NT2/D1 (cell line): ENCODE data around the gene FKBP9.
"Not testable (repeated sequence)": the region's sequence is repeated elsewhere in the genome, so short reads cannot be mapped to it uniquely, and the experiment has no call there.

ENCODE experiments used
- DNase-seq: peaks from one replicate; pipeline ENCODE4 v3.0.0-alpha.2; 2011; ENCODE audit warnings: low read depth, low spot score
- H3K27me3 ChIP-seq: 2 replicates; pipeline ENCODE4 v1.6.0; 2011; ENCODE audit warnings: mild to moderate bottlenecking; ENCODE audit not compliant: insufficient read length, insufficient read depth
- H3K36me3 ChIP-seq: 2 replicates; pipeline ENCODE4 v1.6.1; 2011; ENCODE audit warnings: mild to moderate bottlenecking, low read length, mixed read lengths; ENCODE audit not compliant: insufficient read depth, insufficient read length
- H3K4me1 ChIP-seq: 2 replicates; pipeline ENCODE4 v1.5.1; 2011; ENCODE audit not compliant: insufficient read depth, insufficient read length
- H3K4me3 ChIP-seq: 2 replicates; pipeline ENCODE4 v1.5.1; 2011; ENCODE audit warnings: low read depth; ENCODE audit not compliant: insufficient read length
- H3K9ac ChIP-seq: 2 replicates; pipeline ENCODE4 v1.6.0; 2011; ENCODE audit warnings: low read depth; ENCODE audit not compliant: insufficient read length
- H3K9me3 ChIP-seq: 2 replicates; pipeline ENCODE4 v1.5.1; 2011; ENCODE audit warnings: mild to moderate bottlenecking, low read length; ENCODE audit not compliant: insufficient read depth
- SUZ12 ChIP-seq: IDR thresholded peaks from 2 replicates; pipeline ENCODE4 v1.6.1; 2011; ENCODE audit not compliant: insufficient read length, insufficient read depth; ENCODE audit errors: extremely low read depth
- YY1 ChIP-seq: IDR thresholded peaks from 2 replicates; pipeline ENCODE4 v1.6.1; 2011; ENCODE audit not compliant: insufficient read length, insufficient read depth
- ZNF274 ChIP-seq: IDR thresholded peaks from 2 replicates; pipeline ENCODE4 v1.6.1; 2011; ENCODE audit warnings: mild to moderate bottlenecking, low read depth, low read length

Gene FKBP9, protein sequence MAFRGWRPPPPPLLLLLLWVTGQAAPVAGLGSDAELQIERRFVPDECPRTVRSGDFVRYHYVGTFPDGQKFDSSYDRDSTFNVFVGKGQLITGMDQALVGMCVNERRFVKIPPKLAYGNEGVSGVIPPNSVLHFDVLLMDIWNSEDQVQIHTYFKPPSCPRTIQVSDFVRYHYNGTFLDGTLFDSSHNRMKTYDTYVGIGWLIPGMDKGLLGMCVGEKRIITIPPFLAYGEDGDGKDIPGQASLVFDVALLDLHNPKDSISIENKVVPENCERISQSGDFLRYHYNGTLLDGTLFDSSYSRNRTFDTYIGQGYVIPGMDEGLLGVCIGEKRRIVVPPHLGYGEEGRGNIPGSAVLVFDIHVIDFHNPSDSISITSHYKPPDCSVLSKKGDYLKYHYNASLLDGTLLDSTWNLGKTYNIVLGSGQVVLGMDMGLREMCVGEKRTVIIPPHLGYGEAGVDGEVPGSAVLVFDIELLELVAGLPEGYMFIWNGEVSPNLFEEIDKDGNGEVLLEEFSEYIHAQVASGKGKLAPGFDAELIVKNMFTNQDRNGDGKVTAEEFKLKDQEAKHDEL

DNA sequence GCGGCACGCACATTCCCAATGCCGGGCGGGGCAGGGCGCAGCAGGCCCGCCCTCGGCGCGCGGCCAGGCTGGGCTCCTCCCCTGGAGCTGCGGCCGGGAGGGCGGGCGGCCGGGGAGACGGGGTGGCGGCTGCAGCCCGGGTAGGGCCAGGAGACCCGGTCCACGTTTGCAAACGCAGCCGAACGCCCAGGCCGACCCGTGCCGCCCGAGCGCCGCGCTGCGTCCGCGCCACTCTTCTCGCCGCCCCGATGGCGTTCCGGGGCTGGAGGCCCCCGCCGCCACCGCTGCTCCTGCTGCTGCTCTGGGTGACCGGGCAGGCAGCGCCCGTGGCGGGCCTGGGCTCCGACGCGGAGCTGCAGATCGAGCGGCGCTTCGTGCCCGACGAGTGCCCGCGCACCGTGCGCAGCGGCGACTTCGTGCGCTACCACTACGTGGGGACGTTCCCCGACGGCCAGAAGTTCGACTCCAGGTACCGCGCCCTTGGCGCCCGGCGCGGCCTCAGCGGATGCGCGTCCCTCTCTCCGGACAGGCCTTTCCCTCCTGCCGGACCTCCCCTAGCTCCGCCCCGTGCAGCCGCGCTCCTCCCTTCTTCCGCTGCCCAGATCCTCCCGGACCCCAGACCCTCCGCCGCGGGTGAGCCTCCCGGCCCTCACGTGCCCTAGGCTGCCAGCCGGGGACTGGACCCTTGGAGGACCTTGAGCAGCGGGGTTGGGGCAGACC lies at the start of gene FKBP9:
FKBP9 (plus strand) TSS at position 115 of the 720 bp plus-strand sequence; CDS start at position 249, 134 bp downstream.
- Histone ChIP-seq H3K4me3 (peak within 1 kb of the TSS; percentile 97), H3K9me3 (no peaks in the 10 kb centered on the region), H3K9ac (peak within 1 kb of the TSS; percentile 91), H3K4me1 (no peaks in the 10 kb centered on the region), H3K27me3 (peaks cover 48% of the 10 kb centered on the region), H3K36me3 (no peaks in the 10 kb centered on the region)
- no peak for DNase-seq
- TF ChIP-seq YY1 (no peak), ZNF274 (no peak), SUZ12 (peak; percentile 39)

DNA sequence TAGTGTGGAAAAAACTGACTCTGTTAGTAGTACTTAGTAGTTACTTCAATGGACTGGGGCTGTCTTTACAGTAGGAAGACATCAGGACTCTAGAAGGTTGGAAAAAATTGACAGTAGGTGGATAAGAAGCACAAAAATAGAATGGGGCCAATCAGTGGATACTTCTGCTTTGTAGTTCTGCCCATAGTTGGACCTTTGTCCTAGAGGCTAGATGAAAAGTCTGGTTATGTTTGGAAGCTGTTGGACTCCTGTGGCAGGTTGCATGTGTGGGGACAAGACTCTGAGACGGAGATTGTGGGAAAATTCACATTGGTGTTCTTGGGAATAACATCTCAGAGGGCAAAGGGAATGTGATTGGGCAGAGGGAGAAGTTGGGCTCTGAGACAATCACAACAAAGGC lies 47.0 kb upstream of the FKBP9 start:
- Histone ChIP-seq H3K36me3 (peaks cover 4% of the 10 kb centered on the region), H3K4me1 (no peaks in the 10 kb centered on the region), H3K9me3 (no peaks in the 10 kb centered on the region), H3K4me3 (no peak overlapping the region), H3K9ac (no peak overlapping the region), H3K27me3 (peaks cover 25% of the 10 kb centered on the region)
- DNase-seq = no peak
- TF ChIP-seq YY1 (no peak), SUZ12 (no peak), ZNF274 (no peak)

DNA sequence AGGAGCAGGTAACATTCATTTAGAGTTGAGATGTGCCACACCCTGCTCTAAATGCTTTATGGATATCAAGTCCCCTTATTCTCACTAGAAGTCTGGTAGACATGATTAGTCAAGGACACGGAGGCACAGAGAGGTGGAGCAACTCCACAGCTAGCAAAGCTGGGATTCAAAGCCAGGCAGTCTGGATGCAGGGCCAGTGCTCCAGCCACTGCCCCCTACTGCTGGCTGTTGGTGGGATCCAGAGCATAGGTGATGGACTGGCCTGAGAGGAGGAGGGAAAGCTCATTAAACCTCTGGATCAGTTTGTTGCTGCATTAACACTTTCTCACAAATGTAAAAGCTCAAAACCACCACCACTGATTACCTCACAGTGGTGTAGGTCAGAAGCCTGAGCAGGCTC lies 43.1 kb upstream of the FKBP9 start:
- Histone ChIP-seq H3K27me3 (peaks cover 52% of the 10 kb centered on the region), H3K4me1 (no peaks in the 10 kb centered on the region), H3K36me3 (peaks cover 16% of the 10 kb centered on the region), H3K4me3 (no peak overlapping the region), H3K9me3 (no peaks in the 10 kb centered on the region), H3K9ac (no peak overlapping the region)
- TF ChIP-seq ZNF274 (no peak), YY1 (no peak), SUZ12 (no peak)
- no peak for DNase-seq

DNA sequence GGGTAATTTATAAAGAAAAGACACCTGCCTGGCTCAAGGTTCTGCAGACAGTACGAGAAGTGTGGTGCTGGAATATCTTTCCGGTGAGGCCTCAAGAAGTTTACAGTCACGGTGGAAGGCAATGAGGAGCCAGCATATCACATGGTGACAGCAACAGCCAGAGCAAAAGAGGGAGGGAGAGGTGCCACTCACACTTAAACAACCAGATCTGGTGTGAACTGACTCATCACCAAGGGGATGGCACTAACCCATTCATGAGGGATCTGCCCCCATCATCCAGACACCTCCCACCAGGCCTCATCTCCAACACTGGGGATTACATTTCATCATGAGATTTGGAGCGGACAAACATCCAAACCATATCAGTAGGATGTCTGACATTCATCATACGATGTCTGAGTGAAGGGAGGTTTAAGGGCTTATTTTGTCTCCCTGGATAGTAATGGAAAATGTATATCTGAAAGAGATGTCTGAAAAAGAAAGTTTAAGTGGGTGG lies 42.2 kb upstream of the FKBP9 start:
- Histone ChIP-seq H3K27me3 (peaks cover 44% of the 10 kb centered on the region), H3K4me1 (no peaks in the 10 kb centered on the region), H3K9ac (no peak overlapping the region), H3K9me3 (no peaks in the 10 kb centered on the region), H3K4me3 (no peak overlapping the region), H3K36me3 (peaks cover 16% of the 10 kb centered on the region)
- DNase-seq = no peak
- TF ChIP-seq SUZ12 (no peak), ZNF274 (no peak), YY1 (no peak)

DNA sequence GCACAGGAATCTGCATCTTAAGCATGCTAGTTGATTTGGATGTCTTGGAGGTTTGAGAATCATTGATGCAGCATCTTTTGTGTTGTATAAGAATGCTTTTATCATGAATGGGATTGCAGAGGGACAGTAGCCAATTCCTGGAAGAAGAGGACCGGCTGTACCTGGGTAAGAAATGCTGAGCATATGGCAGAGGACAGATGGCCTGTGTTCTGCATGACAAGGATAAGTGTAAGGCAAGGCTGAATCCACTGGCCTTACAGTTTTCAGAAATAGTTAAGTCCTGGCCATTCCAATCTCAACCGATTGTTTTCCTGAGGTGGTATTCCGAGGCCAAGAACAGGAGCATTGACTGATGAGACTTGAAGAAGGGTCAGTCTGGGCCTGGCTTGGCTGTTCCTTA lies 41.2 kb upstream of the FKBP9 start:
- TF ChIP-seq ZNF274 = no peak
- TF ChIP-seq YY1 = no peak
- TF ChIP-seq SUZ12 = no peak
- H3K9me3 ChIP-seq = no peaks in the 10 kb centered on the region
- no peak overlapping the region for H3K4me3 ChIP-seq
- peaks cover 43% of the 10 kb centered on the region for H3K27me3 ChIP-seq
- DNase-seq = no peak
- H3K4me1 ChIP-seq = no peaks in the 10 kb centered on the region
- peaks cover 19% of the 10 kb centered on the region for H3K36me3 ChIP-seq
- no peak overlapping the region for H3K9ac ChIP-seq

DNA sequence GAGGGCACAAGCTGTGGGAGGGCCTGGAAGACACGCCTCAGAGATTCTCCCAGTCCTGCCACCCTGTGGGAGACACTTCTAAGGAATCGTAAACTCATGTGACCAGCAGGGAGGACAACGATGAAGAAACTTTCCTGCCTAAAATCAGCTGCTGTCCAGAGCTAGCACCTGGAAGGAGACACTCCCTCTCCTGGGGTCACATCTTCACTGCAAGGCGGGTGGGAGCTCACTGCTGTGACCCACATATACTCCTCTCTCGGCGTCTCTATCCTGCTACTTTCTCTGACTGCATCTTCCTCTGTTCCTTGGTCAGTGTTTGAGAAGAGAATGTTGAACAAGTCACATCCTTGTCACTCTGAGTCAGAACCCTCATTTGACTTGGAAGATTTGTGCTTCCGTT lies 40.2 kb upstream of the FKBP9 start:
- DNase-seq, H3K9ac ChIP-seq, H3K9me3 ChIP-seq, H3K4me1 ChIP-seq, H3K4me3 ChIP-seq: not testable (repeated sequence)
- H3K27me3 ChIP-seq = peaks cover 53% of the 10 kb centered on the region
- H3K36me3 ChIP-seq = peaks cover 19% of the 10 kb centered on the region

DNA sequence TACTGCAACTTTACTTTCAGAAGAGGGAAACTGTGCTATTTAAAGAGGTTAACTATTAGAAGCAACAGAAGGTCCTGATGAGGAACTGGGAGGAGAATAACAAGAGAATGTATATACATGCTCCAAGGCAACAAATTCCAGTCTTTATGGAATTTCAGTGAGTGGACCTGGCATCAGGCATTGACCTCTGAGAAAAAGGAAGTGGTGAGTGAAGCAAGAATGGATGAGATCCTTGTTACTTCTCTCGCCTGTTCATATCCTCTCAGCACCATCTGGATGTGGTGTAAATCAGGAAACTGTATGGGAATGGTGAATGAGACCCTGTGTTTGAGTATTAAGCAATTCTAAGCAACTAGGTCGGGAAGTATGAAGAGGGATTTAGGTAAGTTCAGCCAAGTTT lies 35.3 kb upstream of the FKBP9 start:
- H3K4me1 ChIP-seq = no peaks in the 10 kb centered on the region
- peaks cover 68% of the 10 kb centered on the region for H3K27me3 ChIP-seq
- H3K36me3 ChIP-seq = peaks cover 6% of the 10 kb centered on the region
- H3K4me3 ChIP-seq = no peak overlapping the region
- no peak for DNase-seq
- H3K9ac ChIP-seq = no peak overlapping the region
- no peaks in the 10 kb centered on the region for H3K9me3 ChIP-seq
- TF ChIP-seq YY1 (no peak), ZNF274 (no peak), SUZ12 (no peak)
